AG09309 (cell line): ENCODE measurements around the gene SLC22A7.

Source experiments
- DNase-seq: peaks from one replicate; pipeline ENCODE4 v3.0.0-alpha.2; 2010; ENCODE audit warnings: low read depth
- H3K4me3 ChIP-seq: 2 replicates; pipeline ENCODE4 v1.5.1; 2011; ENCODE audit warnings: mild to moderate bottlenecking, low read depth, low read length, moderate library complexity; ENCODE audit not compliant: control insufficient read depth
- CTCF ChIP-seq: IDR thresholded peaks from 2 replicates; pipeline ENCODE4 v1.5.1; 2011; ENCODE audit warnings: mild to moderate bottlenecking, low read depth, low read length, inconsistent platforms; ENCODE audit not compliant: insufficient read depth, control insufficient read depth; ENCODE audit errors: missing control alignments

The SLC22A7 gene

GRCh38 chr6:43283905-43284304 lies 14.2 kb upstream of the SLC22A7 start:
- DNase-seq, result no peak
- no peak for TF ChIP-seq CTCF
- no peak overlapping the region for H3K4me3 ChIP-seq

GRCh38 chr6:43284991-43285781 lies 12.9 kb upstream of the SLC22A7 start:
- TF ChIP-seq CTCF, result no peak
- H3K4me3 ChIP-seq, result no peak overlapping the region; the same call in 1 of the 2 replicates
- no peak for DNase-seq

- no peak overlapping the region for H3K4me3 ChIP-seq
- no peak for DNase-seq
- TF ChIP-seq CTCF, result no peak
These were observed 12.2 kb upstream of the SLC22A7 start for GRCh38 chr6:43285832-43286231.

GRCh38 chr6:43286456-43286979 lies 11.5 kb upstream of the SLC22A7 start:
- no peak overlapping the region for H3K4me3 ChIP-seq
- TF ChIP-seq CTCF, result no peak
- no peak for DNase-seq

- no peak overlapping the region for H3K4me3 ChIP-seq
- TF ChIP-seq CTCF, result peak; percentile 25
- no peak for DNase-seq
These were observed 10.9 kb upstream of the SLC22A7 start for GRCh38 chr6:43286980-43287716.

GRCh38 chr6:43287717-43288679 lies 10.1 kb upstream of the SLC22A7 start:
- no peak for TF ChIP-seq CTCF
- no peak overlapping the region for H3K4me3 ChIP-seq
- DNase-seq, result no peak
